ENCODE measurements around the gene GFRAL.

- TF ChIP-seq CTCF (IDR thresholded peaks at IDR 0.05; ENCODE audit: low read depth, low read length, missing input control) (no peak), GABPA (IDR thresholded peaks at IDR 0.05 in 1 of 2, conservative IDR thresholded peaks at IDR 0.05 in 1 of 2) (no peak), NR2F2 (IDR thresholded peaks at IDR 0.05) (no peak)
- TF ChIP-seq, protein P1, sequence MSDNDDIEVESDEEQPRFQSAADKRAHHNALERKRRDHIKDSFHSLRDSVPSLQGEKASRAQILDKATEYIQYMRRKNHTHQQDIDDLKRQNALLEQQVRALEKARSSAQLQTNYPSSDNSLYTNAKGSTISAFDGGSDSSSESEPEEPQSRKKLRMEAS (IDR thresholded peaks at IDR 0.05) = no peak
Observed at GRCh38 chr6:55437141-55437540, 109.9 kb downstream of the GFRAL start.

Data from liver (tissue), 3 donors.